Spinal cord (tissue), 10 donors: ENCODE results near the gene TBX6. TPM values are rescaled to one million over a fixed set of nuclear protein-coding genes. Genes with fewer than 3 reads are reported as not detected.
"Not testable (repeated sequence)": the region's sequence is repeated elsewhere in the genome, so short reads cannot be mapped to it uniquely, and the experiment has no call there.

ENCODE experiments used
- DNase-seq, 6 donors: peaks; one replicate each; pipeline versions ENCODE4 v3.0.0 to v3.0.0-alpha.2; 2013 to 2015; ENCODE audit warnings: low spot score in 6 of 6, low read depth in 4 of 6
- H3K27ac ChIP-seq: one replicate; pipeline ENCODE4 v1.5.1; 2013; ENCODE audit warnings: low read depth, low read length, control low read depth
- H3K27me3 ChIP-seq: one replicate; pipeline ENCODE4 v1.6.1; 2013; ENCODE audit warnings: low read length; ENCODE audit not compliant: control insufficient read depth, insufficient read depth
- H3K36me3 ChIP-seq: one replicate; pipeline ENCODE4 v1.6.1; 2013; ENCODE audit warnings: low read length; ENCODE audit not compliant: control insufficient read depth, insufficient read depth
- H3K4me1 ChIP-seq: one replicate; pipeline ENCODE4 v1.6.1; 2013; ENCODE audit warnings: low read length; ENCODE audit not compliant: control insufficient read depth, insufficient read depth
- H3K4me3 ChIP-seq: one replicate; pipeline ENCODE4 v1.5.1; 2013; ENCODE audit warnings: low read depth, low read length, control low read depth
- H3K9me3 ChIP-seq: one replicate; pipeline ENCODE4 v1.6.1; 2013; ENCODE audit warnings: low read length; ENCODE audit not compliant: control insufficient read depth, insufficient read depth
- WGBS: methylation state at CpG from one replicate; pipeline ENCODE4 v1.1.5; 2013; ENCODE audit warnings: missing lambda C conversion rate; ENCODE audit not compliant: insufficient coverage; 5-methylcytosine and 5-hydroxymethylcytosine counted together
- polyA plus RNA-seq, 2 donors: library from polyadenylated mRNA; unstranded; fragments of 120-200 nt; gene quantifications; one replicate each; pipeline ENCODE4 v1.2.1, GENCODE V29; 2013; ENCODE audit not compliant: insufficient read length in 2 of 2
- total RNA-seq, 2 donors: library from RNA; depleted of rRNA in 1 of 2; stranded (reverse); fragments of 120-200 nt in 1 of 2; fragments of >200 nt in 1 of 2; gene quantifications; one replicate each; pipeline versions ENCODE4 v1.2.3 to v1.2.4, GENCODE V29; 2013 to 2014
- donor health status: healthy.

The TBX6 gene
- total and polyA plus RNA-seq, 4 donors = 0.20 to 2.7 (median 1.0) TPM

DNA sequence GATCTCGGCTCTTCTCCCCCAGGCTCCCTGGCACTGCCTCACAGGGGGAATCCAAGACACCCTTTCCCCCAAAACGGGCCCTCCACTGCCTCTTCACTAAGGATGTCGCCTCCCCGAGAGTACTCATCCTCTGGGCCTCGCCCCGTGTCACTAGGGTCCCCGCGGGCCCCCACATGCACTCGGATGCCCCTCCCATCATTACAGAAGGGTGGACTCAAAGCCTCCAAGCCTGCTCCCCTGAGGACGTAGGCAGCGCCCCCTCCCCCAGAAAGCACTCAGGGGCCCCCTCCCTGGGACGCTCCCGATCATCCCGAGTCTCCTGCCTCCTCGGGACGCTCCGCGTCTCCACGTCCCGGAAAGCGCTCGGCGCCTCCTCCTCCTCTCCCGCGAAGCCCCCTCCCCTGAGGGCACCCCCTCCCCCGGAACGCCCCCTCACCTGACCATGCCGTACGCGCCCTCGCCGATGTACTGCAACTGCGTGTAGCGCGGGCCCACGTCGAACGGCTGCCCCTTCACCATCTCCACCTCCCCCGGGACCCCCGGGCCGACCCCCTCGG lies 31.0 kb upstream of the TBX6 start:
- Histone ChIP-seq H3K27ac (peak overlapping the region; percentile 89), H3K4me1 (peaks cover 21% of the 10 kb centered on the region), H3K27me3 (no peaks in the 10 kb centered on the region), H3K36me3 (peaks cover 28% of the 10 kb centered on the region), H3K4me3 (peak overlapping the region; percentile 82), H3K9me3 (no peaks in the 10 kb centered on the region)
- under 1% methylated on average over 25 of the region's 42 CpGs for WGBS
- peak in 2 of 6 donors; percentile 31 for DNase-seq

- peak overlapping the region; percentile 89 for H3K27ac ChIP-seq
- peak overlapping the region; percentile 82 for H3K4me3 ChIP-seq
- H3K27me3 ChIP-seq = no peaks in the 10 kb centered on the region
- WGBS = 67% methylated on average over 28 of the region's 31 CpGs
- peaks cover 21% of the 10 kb centered on the region for H3K4me1 ChIP-seq
- H3K9me3 ChIP-seq = no peaks in the 10 kb centered on the region
- peak in 2 of 6 donors; percentile 5 to 52 for DNase-seq
- peaks cover 35% of the 10 kb centered on the region for H3K36me3 ChIP-seq
Measured at GRCh38 chr16:30121741-30122571, 30.2 kb upstream of the TBX6 start.

DNA sequence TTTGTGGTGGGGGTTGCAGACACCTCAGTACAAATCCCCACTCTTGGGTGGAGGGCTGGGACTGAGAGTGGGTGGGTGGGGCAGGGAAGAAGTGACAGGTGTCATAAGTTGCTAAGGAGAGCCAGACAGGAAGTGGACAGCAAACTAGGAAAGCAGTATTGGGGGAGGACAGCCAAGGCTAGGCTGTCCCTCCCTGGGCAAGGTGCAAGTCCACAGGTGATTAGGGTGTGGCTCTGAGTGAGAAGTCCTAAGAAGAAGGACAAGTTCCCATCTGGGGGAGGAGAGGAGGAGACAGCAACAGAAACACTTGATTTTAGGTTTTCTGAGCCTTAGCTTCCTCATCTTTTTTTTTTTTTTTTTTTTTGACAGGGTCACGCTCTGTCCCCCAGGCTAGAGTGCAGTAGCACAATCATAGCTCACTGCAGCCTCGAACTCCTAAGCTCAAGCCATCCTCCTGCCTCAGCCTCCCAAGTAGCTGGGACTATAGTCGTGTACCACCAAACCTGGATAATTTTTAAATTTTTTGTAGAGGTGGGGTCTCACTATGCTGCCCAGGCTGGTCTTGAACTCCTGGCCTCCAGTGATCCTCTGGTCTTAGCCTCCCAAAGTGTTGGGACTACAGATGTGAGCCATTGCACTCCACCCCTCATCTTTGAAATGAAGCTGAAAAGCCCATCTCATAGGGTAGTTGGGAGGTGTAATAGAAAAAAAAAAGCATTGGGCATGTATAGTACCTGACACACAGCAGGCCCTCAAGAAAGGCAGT lies 28.8 kb upstream of the TBX6 start:
- WGBS = no CpG with 5 or more reads among the region's 3 CpGs

GRCh38 chr16:30119428-30119827 lies 27.7 kb upstream of the TBX6 start:
- no peak overlapping the region for H3K27ac ChIP-seq
- peaks cover 60% of the 10 kb centered on the region for H3K36me3 ChIP-seq
- DNase-seq = peak in 1 of 6 donors; percentile 8
- H3K4me3 ChIP-seq = no peak overlapping the region
- H3K27me3 ChIP-seq = no peaks in the 10 kb centered on the region
- WGBS = no CpG with 5 or more reads among the region's 2 CpGs
- no peaks in the 10 kb centered on the region for H3K9me3 ChIP-seq
- H3K4me1 ChIP-seq = peaks cover 21% of the 10 kb centered on the region

More for the DNA sequence above, 28.8 kb upstream of the TBX6 start:
- no peak overlapping the region for H3K4me3 ChIP-seq
- peaks cover 21% of the 10 kb centered on the region for H3K4me1 ChIP-seq
- no peak for DNase-seq
- H3K27ac ChIP-seq = no peak overlapping the region
- H3K27me3 ChIP-seq = no peaks in the 10 kb centered on the region
- H3K9me3 ChIP-seq = no peaks in the 10 kb centered on the region
- peaks cover 50% of the 10 kb centered on the region for H3K36me3 ChIP-seq

- H3K27ac ChIP-seq = no peak overlapping the region
Measured at GRCh38 chr16:30117768-30118167, 26.0 kb upstream of the TBX6 start.

DNA sequence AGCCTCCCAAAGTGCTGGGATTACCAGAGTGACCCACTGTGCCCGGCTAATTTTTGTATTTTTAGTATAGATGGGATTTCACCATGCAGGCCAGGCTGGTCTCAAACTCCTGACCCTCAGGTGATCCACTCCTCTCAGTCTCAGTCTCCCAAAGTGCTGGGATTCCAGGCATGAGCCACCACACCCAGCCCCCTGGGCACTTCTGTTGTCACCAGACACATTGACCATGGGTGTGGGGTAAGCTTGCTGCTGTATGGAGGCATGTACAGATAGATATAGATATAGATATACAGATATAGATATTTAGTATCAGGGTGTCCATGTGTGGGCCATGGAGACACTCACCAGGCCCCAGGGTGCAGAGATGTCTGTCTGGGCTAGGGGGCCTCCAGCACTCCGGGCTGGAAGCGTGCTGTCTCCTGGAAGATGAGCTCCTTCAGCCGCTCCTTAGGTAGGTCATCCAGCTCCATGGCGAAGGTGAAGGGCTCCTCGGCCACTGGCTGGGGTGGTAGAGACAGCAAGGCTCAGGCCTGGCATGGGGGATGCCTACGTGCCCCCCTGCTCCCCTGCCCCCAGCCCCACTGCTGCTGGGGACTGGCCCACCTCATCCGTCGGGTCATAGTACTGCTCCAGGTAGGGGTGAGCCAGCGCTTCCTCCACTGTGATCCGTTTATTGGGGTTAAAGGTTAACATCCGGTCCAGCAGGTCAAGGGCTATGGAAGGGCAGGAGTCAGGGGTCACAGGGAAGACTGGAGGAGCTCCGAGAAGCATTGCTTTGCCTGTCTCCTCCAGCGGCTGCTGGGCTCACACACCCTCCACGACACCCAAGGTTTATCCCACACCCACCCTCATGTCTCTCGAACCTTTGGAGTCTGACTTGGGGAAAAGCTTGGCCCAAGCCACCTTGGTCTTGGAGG lies 24.8 kb upstream of the TBX6 start:
- no peak overlapping the region for H3K27ac ChIP-seq
- H3K36me3 ChIP-seq = peaks cover 85% of the 10 kb centered on the region
- no peak for DNase-seq
- H3K4me1 ChIP-seq = peaks cover 6% of the 10 kb centered on the region
- 96% methylated on average over 9 of the region's 16 CpGs for WGBS
- H3K27me3 ChIP-seq = no peaks in the 10 kb centered on the region
- no peak overlapping the region for H3K4me3 ChIP-seq
- H3K9me3 ChIP-seq = no peaks in the 10 kb centered on the region

More at GRCh38 chr16:30117768-30118167, 26.0 kb upstream of the TBX6 start:
- Histone ChIP-seq H3K36me3 (peaks cover 77% of the 10 kb centered on the region), H3K27me3 (no peaks in the 10 kb centered on the region), H3K4me3 (no peak overlapping the region), H3K4me1 (peaks cover 18% of the 10 kb centered on the region), H3K9me3 (no peaks in the 10 kb centered on the region)
- DNase-seq = no peak
- WGBS = 96% methylated on average over 9 of the region's 10 CpGs

GRCh38 chr16:30115238-30115637 lies 23.5 kb upstream of the TBX6 start:
- Histone ChIP-seq H3K4me1 (no peaks in the 10 kb centered on the region), H3K36me3 (peaks cover 91% of the 10 kb centered on the region), H3K4me3 (no peak overlapping the region), H3K27me3 (no peaks in the 10 kb centered on the region), H3K9me3 (no peaks in the 10 kb centered on the region), H3K27ac (no peak overlapping the region)
- WGBS = 97% methylated on average over 5 of the region's 7 CpGs
- no peak for DNase-seq

GRCh38 chr16:30114833-30115232 lies 23.1 kb upstream of the TBX6 start:
- not testable (repeated sequence) for H3K27me3 ChIP-seq, H3K27ac ChIP-seq, H3K4me3 ChIP-seq, H3K9me3 ChIP-seq, H3K4me1 ChIP-seq, DNase-seq
- WGBS = 100% methylated on average over 3 of the region's 7 CpGs
- peaks cover 90% of the 10 kb centered on the region for H3K36me3 ChIP-seq

DNA sequence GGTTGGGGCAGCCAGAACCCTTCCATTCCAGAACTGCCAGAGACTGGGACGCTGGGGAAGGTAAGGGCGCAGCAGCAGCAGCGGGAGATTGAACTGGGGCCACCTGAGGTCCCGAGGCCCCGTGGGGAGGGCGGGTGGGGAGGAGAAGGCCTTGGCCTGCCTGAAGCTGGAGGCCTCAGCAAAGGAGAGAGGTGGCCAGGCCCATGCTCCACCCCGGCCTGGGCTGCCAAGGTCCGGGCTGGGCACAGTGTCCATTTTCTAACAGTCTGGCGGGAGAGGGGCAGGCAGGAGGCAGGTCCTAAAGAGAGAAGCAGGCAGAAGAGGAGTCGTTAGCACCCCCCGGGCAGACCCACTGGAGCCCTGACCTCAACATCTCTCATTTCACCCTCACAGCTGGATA lies 22.7 kb upstream of the TBX6 start:
- Histone ChIP-seq H3K9me3 (no peaks in the 10 kb centered on the region), H3K27ac (no peak overlapping the region), H3K4me3 (no peak overlapping the region), H3K27me3 (no peaks in the 10 kb centered on the region), H3K36me3 (peaks cover 89% of the 10 kb centered on the region), H3K4me1 (no peaks in the 10 kb centered on the region)
- WGBS = 80% methylated on average over 2 of the region's 11 CpGs
- DNase-seq = no peak
